SH-SY5Y (cell line): Measurements from ENCODE around the gene RAB33B.

Source experiments
- GATA2 ChIP-seq: IDR thresholded peaks from 2 replicates; pipeline ENCODE4 v1.6.1; 2011; ENCODE audit warnings: mild to moderate bottlenecking, low read depth, low read length
- GATA3 ChIP-seq: IDR thresholded peaks from 2 replicates; pipeline ENCODE4 v1.6.1; 2011; ENCODE audit warnings: low read depth, mild to moderate bottlenecking, low read length, moderate library complexity

DNA sequence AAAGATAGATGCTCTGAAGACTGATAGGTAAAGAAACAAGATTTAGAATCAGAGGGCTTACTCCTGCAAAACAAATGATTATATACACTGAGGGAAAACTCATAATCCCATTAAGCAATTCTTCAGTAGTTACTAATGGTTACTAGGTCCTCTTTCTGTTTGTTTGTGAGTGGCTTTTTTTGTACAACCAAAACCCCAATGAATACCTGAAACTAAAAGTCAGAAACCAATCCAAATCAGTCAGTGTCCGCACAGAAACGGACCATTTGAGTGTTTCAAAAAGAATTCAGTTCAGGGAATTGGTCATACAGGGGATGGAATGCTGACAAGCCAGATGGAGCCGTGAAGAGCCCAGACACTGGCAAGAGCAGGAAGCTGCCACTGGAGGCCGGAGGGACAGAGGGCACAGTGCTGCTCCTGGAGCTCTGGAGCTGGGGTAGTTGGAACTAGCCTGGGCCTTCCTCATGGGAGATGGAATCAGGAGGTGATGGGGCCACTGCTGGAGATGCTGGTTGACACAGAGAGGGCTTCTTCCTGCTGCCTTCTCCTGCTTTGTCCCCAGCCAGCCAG is 70.2 kb downstream of the RAB33B start:
- TF ChIP-seq GATA2 (no peak), GATA3 (no peak)
